Fibroblast of the conjunctiva (primary cell): Measurements from ENCODE around the gene CT45A9.
"Not testable (repeated sequence)": the region's sequence is repeated elsewhere in the genome, so short reads cannot be mapped to it uniquely, and the experiment has no call there.

ENCODE experiments used
- DNase-seq: peaks from one replicate; pipeline ENCODE4 v3.0.0-alpha.2; 2010; ENCODE audit warnings: low read depth

CT45A9 gene

GRCh38 chrX:135871712-135872111 lies at the start of gene CT45A9:
TSS of gene CT45A9 (minus strand) at chrX:135871812. CDS start at chrX:135868061, 3,751 bp downstream.
- not testable (repeated sequence) for DNase-seq

GRCh38 chrX:135920516-135920915 lies 48.9 kb upstream of the CT45A9 start:
- DNase-seq, result not testable (repeated sequence)

- DNase-seq, result no peak
Observed at GRCh38 chrX:135914404-135914803, 42.8 kb upstream of the CT45A9 start.

GRCh38 chrX:135910251-135910650 lies 38.6 kb upstream of the CT45A9 start:
- no peak for DNase-seq

GRCh38 chrX:135893294-135893817 lies 21.7 kb upstream of the CT45A9 start, which contains the start of the genes CT45A10 and SAGE1:
TSS of gene CT45A10 (minus strand) at chrX:135893444. CDS start at chrX:135885344, 8,100 bp downstream.
TSS of gene SAGE1 (plus strand) at chrX:135893716. CDS start at chrX:135896243, 2,527 bp downstream.
- DNase-seq, result no peak

- no peak for DNase-seq
Observed at GRCh38 chrX:135892781-135893180, 21.2 kb upstream of the CT45A9 start.

GRCh38 chrX:135890087-135890585 lies 18.5 kb upstream of the CT45A9 start:
- DNase-seq, result no peak

- not testable (repeated sequence) for DNase-seq
Observed at GRCh38 chrX:135888976-135889375, 17.4 kb upstream of the CT45A9 start.

GRCh38 chrX:135888230-135888629 lies 16.6 kb upstream of the CT45A9 start:
- not testable (repeated sequence) for DNase-seq

GRCh38 chrX:135882741-135883140 lies 11.1 kb upstream of the CT45A9 start:
- not testable (repeated sequence) for DNase-seq

GRCh38 chrX:135854438-135854837 lies 17.2 kb downstream of the CT45A9 start, which contains the start of gene CT45A8:
TSS of gene CT45A8 (minus strand) at chrX:135854538. CDS start at chrX:135850783, 3,755 bp downstream.
- DNase-seq, result not testable (repeated sequence)

GRCh38 chrX:135837180-135837579 lies 34.4 kb downstream of the CT45A9 start, which contains the start of gene CT45A7:
TSS of gene CT45A7 (minus strand) at chrX:135837280. CDS start at chrX:135833533, 3,747 bp downstream.
- DNase-seq, result not testable (repeated sequence)

- not testable (repeated sequence) for DNase-seq
Observed at GRCh38 chrX:135819912-135820311, 51.7 kb downstream of the CT45A9 start, which contains the start of gene CT45A2. TSS of gene CT45A2 (minus strand) at chrX:135820012. CDS start at chrX:135816265, 3,747 bp downstream.
